Fibroblast of lung (primary cell): ENCODE measurements around the gene LRRK1. TPM values are rescaled to one million over a fixed set of nuclear protein-coding genes. Genes with fewer than 3 reads are reported as not detected.
"Not testable (repeated sequence)": the region's sequence is repeated elsewhere in the genome, so short reads cannot be mapped to it uniquely, and the experiment has no call there.

Experiments
- DNase-seq, 2 donors: peaks; one replicate each; pipeline versions ENCODE4 v3.0.0 to v3.0.0-alpha.2; 2010; ENCODE audit warnings: low read depth in 2 of 2
- H2AFZ ChIP-seq: 2 replicates; pipeline ENCODE4 v1.5.1; 2012; ENCODE audit warnings: low read length, control low read depth, inconsistent platforms
- H3K27ac ChIP-seq: 2 replicates; pipeline ENCODE4 v1.5.1; 2011; ENCODE audit warnings: low read length, control low read depth; ENCODE audit not compliant: insufficient read depth
- H3K27me3 ChIP-seq: 2 replicates; pipeline ENCODE4 v1.5.1; 2011; ENCODE audit warnings: mild to moderate bottlenecking, low read length; ENCODE audit not compliant: control insufficient read depth, insufficient read depth
- H3K36me3 ChIP-seq: 2 replicates; pipeline ENCODE4 v1.5.1; 2011; ENCODE audit warnings: low read length; ENCODE audit not compliant: control insufficient read depth, insufficient read depth
- H3K4me1 ChIP-seq: 2 replicates; pipeline ENCODE4 v1.5.1; 2011; ENCODE audit warnings: low read length; ENCODE audit not compliant: control insufficient read depth, insufficient read depth; ENCODE audit errors: extremely low read depth
- H3K4me2 ChIP-seq: 2 replicates; pipeline ENCODE4 v1.5.1; 2011; ENCODE audit warnings: low read length, control low read depth; ENCODE audit not compliant: insufficient read depth; ENCODE audit errors: extremely low read depth
- H3K4me3 ChIP-seq, 4 experiments: fragments of 200-600 bp in 1 of 4; sonication (generic) in 1 of 4; replicated peaks in 1 of 4; 2 replicates each; pipeline ENCODE4 v1.5.1; 2011 to 2016; ENCODE audit warnings: low read length in 4 of 4, low read depth in 3 of 4, mild to moderate bottlenecking in 3 of 4, control low read depth in 2 of 4, inconsistent platforms in 1 of 4, mixed read lengths in 1 of 4; ENCODE audit not compliant: insufficient read depth in 1 of 4; ENCODE audit errors: control extremely low read depth in 1 of 4
- H3K79me2 ChIP-seq: 2 replicates; pipeline ENCODE4 v1.5.1; 2012; ENCODE audit warnings: mild to moderate bottlenecking, low read length, inconsistent platforms; ENCODE audit not compliant: control insufficient read depth, insufficient read depth
- H3K9ac ChIP-seq: 2 replicates; pipeline ENCODE4 v1.5.1; 2011; ENCODE audit warnings: mild to moderate bottlenecking, low read length, control low read depth; ENCODE audit not compliant: insufficient read depth
- H3K9me3 ChIP-seq: 2 replicates; pipeline ENCODE4 v1.5.1; 2012; ENCODE audit warnings: low read depth, low read length; ENCODE audit not compliant: control insufficient read depth, insufficient read depth
- H4K20me1 ChIP-seq: 2 replicates; pipeline ENCODE4 v1.5.1; 2011; ENCODE audit warnings: low read length; ENCODE audit not compliant: control insufficient read depth, insufficient read depth; ENCODE audit errors: extremely low read depth
- CTCF ChIP-seq, 2 donors: IDR thresholded peaks in 1 of 2; conservative IDR thresholded peaks in 1 of 2; 1 replicate in 1 of 2; 2 replicates in 1 of 2; pipeline ENCODE4 v1.5.1; 2011 to 2012; ENCODE audit warnings: low read length in 2 of 2, control low read depth in 1 of 2, inconsistent platforms in 1 of 2, low read depth in 1 of 2, mild to moderate bottlenecking in 1 of 2
- EZH2 ChIP-seq: IDR thresholded peaks from 2 replicates; pipeline ENCODE4 v1.5.1; 2012; ENCODE audit warnings: low read length, control low read depth, mild to moderate bottlenecking; ENCODE audit errors: missing control alignments
- polyA plus RNA-seq, 2 donors: library from polyadenylated mRNA; depleted of rRNA in 1 of 2; stranded (reverse) in 1 of 2; unstranded in 1 of 2; fragments of >200 nt; gene quantifications; 2 replicates each; pipeline ENCODE4 v1.2.1, GENCODE V29; 2011 to 2012; ENCODE audit warnings: missing spikeins in 1 of 2
- total RNA-seq: library from RNA; depleted of rRNA; stranded (reverse); fragments of >200 nt; gene quantifications from 2 replicates; pipeline ENCODE4 v1.2.1, GENCODE V29; 2014

Gene LRRK1
- total and polyA plus RNA-seq, 2 donors (not counting 1 experiment from before 2014, with no cell fraction given), result 3.8 to 12.2 TPM

DNA sequence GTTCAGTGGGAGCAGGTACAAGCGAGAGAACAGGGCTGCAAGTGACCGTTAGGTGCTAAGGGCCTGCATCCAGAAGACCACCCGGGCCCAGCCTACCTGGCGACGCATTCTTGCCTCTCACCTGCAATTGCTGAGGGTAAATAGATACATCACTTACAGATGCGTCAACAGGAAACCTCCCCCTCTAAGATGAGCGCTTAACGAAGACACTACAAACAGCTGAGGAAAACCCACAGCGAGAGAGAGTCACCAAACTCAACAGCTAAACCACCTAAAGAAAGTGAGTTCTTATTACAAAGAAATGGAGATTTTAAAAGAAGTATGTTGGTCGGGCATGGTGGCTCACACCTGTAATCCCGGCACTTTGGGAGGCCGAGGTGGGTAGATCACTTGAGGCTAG, 174.8 kb downstream of the LRRK1 start:
- no peak for DNase-seq
- H3K4me2 ChIP-seq, result no peak overlapping the region
- no peaks in the 10 kb centered on the region for H4K20me1 ChIP-seq
- no peak overlapping the region for H3K27ac ChIP-seq
- no peaks in the 10 kb centered on the region for H3K27me3 ChIP-seq
- H3K79me2 ChIP-seq, result no peaks in the 10 kb centered on the region
- no peak for TF ChIP-seq CTCF (conservative IDR thresholded peaks at IDR 0.05 in 1 of 2, IDR thresholded peaks at IDR 0.05 in 1 of 2; ENCODE audit: low read depth in 1 of 2, low read length in 2 of 2)
- no peak for TF ChIP-seq EZH2
- no peaks in the 10 kb centered on the region for H3K9me3 ChIP-seq
- H3K36me3 ChIP-seq, result no peaks in the 10 kb centered on the region
- no peak overlapping the region for H2AFZ ChIP-seq
- no peak overlapping the region for H3K4me3 ChIP-seq
- peaks cover 16% of the 10 kb centered on the region for H3K4me1 ChIP-seq
- no peak overlapping the region for H3K9ac ChIP-seq

- not testable (repeated sequence) for H3K27me3 ChIP-seq, DNase-seq
These were observed 176.7 kb downstream of the LRRK1 start for GRCh38 chr15:101095796-101096406.

GRCh38 chr15:101097111-101097510, 178.0 kb downstream of the LRRK1 start:
- Histone ChIP-seq H4K20me1 (no peaks in the 10 kb centered on the region), H3K79me2 (no peaks in the 10 kb centered on the region), H3K9me3 (no peaks in the 10 kb centered on the region), H2AFZ (no peak overlapping the region), H3K4me3 (no peak overlapping the region), H3K27ac (no peak overlapping the region), H3K4me1 (peaks cover 5% of the 10 kb centered on the region), H3K27me3 (no peaks in the 10 kb centered on the region), H3K4me2 (no peak overlapping the region), H3K9ac (no peak overlapping the region), H3K36me3 (no peaks in the 10 kb centered on the region)
- DNase-seq, result no peak
- no peak for TF ChIP-seq CTCF (conservative IDR thresholded peaks at IDR 0.05 in 1 of 2, IDR thresholded peaks at IDR 0.05 in 1 of 2; ENCODE audit: low read depth in 1 of 2, low read length in 2 of 2)
- TF ChIP-seq EZH2, result no peak

More at GRCh38 chr15:101095796-101096406, 176.7 kb downstream of the LRRK1 start:
- not testable (repeated sequence) for H3K9ac ChIP-seq, H3K4me3 ChIP-seq, H4K20me1 ChIP-seq, H3K9me3 ChIP-seq, H2AFZ ChIP-seq, H3K4me2 ChIP-seq, H3K27ac ChIP-seq, H3K79me2 ChIP-seq, H3K36me3 ChIP-seq
- peaks cover 13% of the 10 kb centered on the region for H3K4me1 ChIP-seq
